GM12872 (cell line): ENCODE data around the gene CCDC9B.

Source experiments
- TF ChIP-seq, protein P1 (sequence below): IDR thresholded peaks from 3 replicates; pipeline ENCODE4 v1.5.1; 2011; ENCODE audit warnings: low read depth, mild to moderate bottlenecking, low read length, moderate library complexity; ENCODE audit not compliant: insufficient read depth

CCDC9B gene

DNA sequence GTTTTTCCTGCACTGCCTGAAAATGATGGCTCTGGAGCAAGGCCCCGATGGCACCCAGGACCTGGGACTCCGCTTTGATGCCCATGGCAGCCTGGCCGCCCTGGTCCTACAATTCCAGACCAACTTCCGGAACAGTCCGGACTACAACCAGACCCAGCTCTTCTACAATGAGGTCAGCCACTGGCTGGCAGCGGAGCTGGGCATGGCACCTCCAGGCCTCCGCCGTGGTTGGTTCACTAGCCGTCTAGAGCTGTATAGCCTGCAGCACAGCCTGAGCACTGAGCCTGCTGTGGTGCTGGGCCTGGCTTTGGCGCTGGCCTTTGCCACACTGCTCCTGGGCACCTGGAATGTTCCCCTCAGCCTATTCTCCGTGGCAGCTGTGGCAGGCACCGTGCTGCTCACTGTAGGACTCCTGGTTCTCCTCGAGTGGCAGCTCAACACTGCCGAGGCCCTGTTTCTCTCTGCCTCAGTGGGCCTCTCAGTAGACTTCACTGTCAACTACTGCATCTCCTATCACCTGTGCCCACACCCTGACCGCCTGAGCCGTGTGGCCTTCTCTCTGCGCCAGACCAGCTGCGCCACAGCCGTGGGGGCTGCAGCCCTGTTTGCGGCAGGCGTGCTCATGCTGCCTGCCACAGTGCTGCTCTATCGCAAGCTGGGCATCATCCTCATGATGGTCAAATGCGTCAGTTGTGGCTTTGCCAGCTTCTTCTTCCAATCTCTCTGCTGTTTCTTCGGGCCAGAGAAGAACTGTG is 28.2 kb upstream of the CCDC9B start:
- TF ChIP-seq, protein P1, sequence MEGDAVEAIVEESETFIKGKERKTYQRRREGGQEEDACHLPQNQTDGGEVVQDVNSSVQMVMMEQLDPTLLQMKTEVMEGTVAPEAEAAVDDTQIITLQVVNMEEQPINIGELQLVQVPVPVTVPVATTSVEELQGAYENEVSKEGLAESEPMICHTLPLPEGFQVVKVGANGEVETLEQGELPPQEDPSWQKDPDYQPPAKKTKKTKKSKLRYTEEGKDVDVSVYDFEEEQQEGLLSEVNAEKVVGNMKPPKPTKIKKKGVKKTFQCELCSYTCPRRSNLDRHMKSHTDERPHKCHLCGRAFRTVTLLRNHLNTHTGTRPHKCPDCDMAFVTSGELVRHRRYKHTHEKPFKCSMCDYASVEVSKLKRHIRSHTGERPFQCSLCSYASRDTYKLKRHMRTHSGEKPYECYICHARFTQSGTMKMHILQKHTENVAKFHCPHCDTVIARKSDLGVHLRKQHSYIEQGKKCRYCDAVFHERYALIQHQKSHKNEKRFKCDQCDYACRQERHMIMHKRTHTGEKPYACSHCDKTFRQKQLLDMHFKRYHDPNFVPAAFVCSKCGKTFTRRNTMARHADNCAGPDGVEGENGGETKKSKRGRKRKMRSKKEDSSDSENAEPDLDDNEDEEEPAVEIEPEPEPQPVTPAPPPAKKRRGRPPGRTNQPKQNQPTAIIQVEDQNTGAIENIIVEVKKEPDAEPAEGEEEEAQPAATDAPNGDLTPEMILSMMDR, result no peak

DNA sequence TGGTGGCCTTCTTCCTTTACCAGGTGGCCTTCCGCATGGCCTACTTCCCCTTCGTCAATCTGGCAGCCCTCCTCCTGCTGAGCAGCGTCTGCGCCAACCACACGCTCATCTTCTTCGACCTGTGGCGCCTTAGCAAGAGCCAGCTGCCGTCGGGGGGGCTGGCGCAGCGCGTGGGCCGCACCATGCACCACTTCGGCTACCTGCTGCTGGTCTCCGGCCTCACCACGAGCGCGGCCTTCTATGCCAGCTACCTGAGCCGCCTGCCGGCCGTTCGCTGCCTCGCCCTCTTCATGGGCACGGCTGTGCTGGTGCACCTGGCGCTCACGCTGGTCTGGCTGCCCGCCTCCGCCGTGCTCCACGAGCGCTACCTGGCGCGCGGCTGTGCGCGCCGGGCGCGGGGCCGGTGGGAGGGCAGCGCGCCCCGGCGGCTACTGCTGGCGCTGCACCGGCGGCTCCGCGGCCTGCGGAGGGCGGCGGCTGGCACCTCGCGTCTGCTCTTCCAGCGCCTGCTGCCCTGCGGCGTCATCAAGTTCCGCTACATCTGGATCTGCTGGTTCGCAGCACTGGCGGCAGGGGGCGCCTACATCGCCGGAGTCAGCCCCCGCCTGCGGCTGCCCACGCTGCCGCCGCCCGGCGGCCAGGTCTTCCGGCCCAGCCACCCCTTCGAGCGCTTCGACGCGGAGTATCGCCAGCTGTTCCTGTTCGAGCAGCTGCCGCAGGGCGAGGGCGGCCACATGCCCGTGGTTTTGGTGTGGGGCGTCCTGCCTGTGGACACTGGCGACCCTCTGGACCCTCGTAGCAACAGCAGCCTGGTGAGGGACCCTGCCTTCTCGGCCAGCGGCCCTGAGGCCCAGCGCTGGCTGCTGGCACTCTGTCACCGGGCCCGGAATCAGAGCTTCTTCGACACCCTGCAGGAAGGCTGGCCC is 27.2 kb upstream of the CCDC9B start:
- TF ChIP-seq, protein P1, result peak; percentile 82

GRCh38 chr15:40367371-40367685 is 26.6 kb upstream of the CCDC9B start:
- TF ChIP-seq, protein P1, result no peak

- TF ChIP-seq, protein P1, result no peak
These were observed 26.0 kb upstream of the CCDC9B start for GRCh38 chr15:40366457-40367370.

GRCh38 chr15:40365624-40366456 is 25.1 kb upstream of the CCDC9B start:
- TF ChIP-seq, protein P1, result no peak

GRCh38 chr15:40365016-40365415 is 24.3 kb upstream of the CCDC9B start:
- TF ChIP-seq, protein P1, result no peak
